Measurements from ENCODE around the gene WNT7B. TPM values are rescaled to one million over a fixed set of nuclear protein-coding genes. Genes with fewer than 3 reads are reported as not detected.
A peak's percentile ranks its signal among the peaks of the same experiment; 100 is the strongest.

WNT7B gene
- polyA plus RNA-seq: 1 to 10 TPM; 6.6 to 6.8 TPM

DNA sequence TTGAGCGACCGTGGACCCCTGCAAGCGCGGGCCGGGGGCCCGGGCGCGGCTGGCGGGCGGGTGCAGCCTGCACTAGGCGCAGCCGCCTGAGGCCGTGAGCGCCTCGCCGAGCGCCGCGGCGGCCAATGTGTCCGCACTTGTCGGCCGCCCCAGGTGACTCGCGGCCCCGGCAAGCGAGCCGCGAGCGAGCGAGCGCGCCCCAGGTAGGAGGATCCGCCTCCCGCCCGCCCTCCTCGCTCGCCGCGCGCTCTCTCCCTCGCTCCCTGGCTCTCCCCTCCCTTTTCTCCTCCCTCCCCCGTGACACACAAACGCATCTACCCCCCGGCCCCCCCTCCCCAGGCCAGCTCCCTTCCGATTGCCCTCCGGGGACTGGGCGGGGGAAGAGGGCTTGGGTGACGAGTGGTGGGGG, at the start of gene WNT7B:
TSS of gene WNT7B (minus strand) at position 160 of the 409 bp plus-strand sequence. CDS start 408 bp downstream, outside the sequence.
- Histone ChIP-seq H3K9me3 (ENCODE audit: control insufficient read depth in 2 of 2, insufficient read depth in 1 of 2, low read depth in 1 of 2, low read length in 1 of 2) (no peaks in the 10 kb centered on the region), H3K27ac (ENCODE audit: low read depth in 2 of 2, low read length in 1 of 2) (peak within 1 kb of the TSS; percentile 19 to 68), H3K27me3 (ENCODE audit: control insufficient read depth in 1 of 2, insufficient read depth in 2 of 2, low read length in 2 of 2) (peaks cover 0 to 11% of the 10 kb centered on the region in 2 donors), H3K4me3 (ENCODE audit: low read depth in 1 of 2, low read length in 2 of 2) (peak within 1 kb of the TSS; percentile 62 to 68), H3K36me3 (ENCODE audit: control insufficient read depth in 2 of 2, insufficient read depth in 2 of 2, low read length in 1 of 2) (no peaks in the 10 kb centered on the region), H3K4me1 (ENCODE audit: control insufficient read depth in 2 of 2, insufficient read depth in 2 of 2, low read length in 1 of 2) (peaks cover 6 to 14% of the 10 kb centered on the region in 2 donors)
- 0 to 1% methylated on average over 28 to 49 of the region's 49 CpGs for WGBS, 2 donors

DNA sequence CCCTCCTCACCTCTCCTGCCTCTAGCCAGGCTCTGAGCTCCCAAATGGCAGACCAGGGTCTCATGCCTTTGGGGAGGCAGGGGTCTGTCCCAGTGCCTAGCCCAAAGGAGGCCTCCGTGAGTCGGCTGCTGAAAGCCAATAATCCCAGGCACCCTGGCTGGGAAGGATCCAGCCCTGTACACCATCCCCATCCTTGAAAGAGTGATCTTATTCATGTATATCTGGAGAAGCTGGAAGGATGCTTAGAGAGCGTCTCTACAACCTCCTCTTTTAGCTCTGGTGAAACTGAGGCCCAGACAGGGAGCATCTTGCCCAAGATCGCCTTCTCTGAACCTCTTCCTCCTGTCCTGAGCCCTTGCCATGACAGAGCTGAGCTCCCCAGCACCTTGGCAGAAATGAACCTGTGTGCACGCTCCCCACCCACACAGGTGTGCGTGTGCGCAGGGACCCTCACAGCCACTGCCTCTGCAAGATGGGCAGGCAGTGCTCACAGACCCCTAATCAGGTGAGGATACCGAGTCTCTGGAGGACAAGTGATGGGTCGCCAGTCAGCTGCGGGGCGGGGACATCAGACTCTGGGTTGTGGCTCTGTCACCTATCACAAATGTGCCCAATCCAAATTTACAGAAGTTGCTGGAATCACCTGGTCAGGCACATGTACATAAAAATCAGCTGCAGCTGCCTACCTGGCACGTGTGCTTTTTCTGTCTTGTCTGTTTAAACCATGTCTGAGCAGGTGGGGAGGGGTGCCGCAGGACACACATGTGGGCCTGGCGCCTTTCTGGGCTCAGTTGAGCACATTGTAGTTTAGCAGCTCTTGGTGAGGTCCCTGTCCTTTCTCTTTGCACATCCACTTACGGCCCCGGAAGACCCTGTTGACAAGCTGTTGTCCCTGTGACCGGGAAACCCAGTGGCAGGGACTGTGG, 49.3 kb upstream of the WNT7B start:
- WGBS, 2 donors: 89% methylated on average over 17 of the region's 17 CpGs

GRCh38 chr22:46025225-46025972, 48.4 kb upstream of the WNT7B start:
- Histone ChIP-seq H3K4me3 (ENCODE audit: low read depth in 1 of 2, low read length in 2 of 2) (no peak overlapping the region), H3K27me3 (ENCODE audit: control insufficient read depth in 1 of 2, insufficient read depth in 2 of 2, low read length in 2 of 2) (no peaks in the 10 kb centered on the region), H3K9me3 (ENCODE audit: control insufficient read depth in 2 of 2, insufficient read depth in 1 of 2, low read depth in 1 of 2, low read length in 1 of 2) (no peaks in the 10 kb centered on the region), H3K27ac (ENCODE audit: low read depth in 2 of 2, low read length in 1 of 2) (no peak overlapping the region), H3K4me1 (ENCODE audit: control insufficient read depth in 2 of 2, insufficient read depth in 2 of 2, low read length in 1 of 2) (peaks cover 2 to 3% of the 10 kb centered on the region in 2 donors), H3K36me3 (ENCODE audit: control insufficient read depth in 2 of 2, insufficient read depth in 2 of 2, low read length in 1 of 2) (no peaks in the 10 kb centered on the region)
- WGBS, 2 donors: 91 to 93% methylated on average over 8 of the region's 8 CpGs

More for the DNA sequence above, 49.3 kb upstream of the WNT7B start:
- peaks cover 2 to 3% of the 10 kb centered on the region in 2 donors for H3K4me1 ChIP-seq (ENCODE audit: control insufficient read depth in 2 of 2, insufficient read depth in 2 of 2, low read length in 1 of 2)
- peak overlapping the region in 1 of 2 donors; percentile 23 for H3K27ac ChIP-seq (ENCODE audit: low read depth in 2 of 2, low read length in 1 of 2)
- no peaks in the 10 kb centered on the region for H3K36me3 ChIP-seq (ENCODE audit: control insufficient read depth in 2 of 2, insufficient read depth in 2 of 2, low read length in 1 of 2)
- no peaks in the 10 kb centered on the region for H3K9me3 ChIP-seq (ENCODE audit: control insufficient read depth in 2 of 2, insufficient read depth in 1 of 2, low read depth in 1 of 2, low read length in 1 of 2)
- H3K27me3 ChIP-seq (ENCODE audit: control insufficient read depth in 1 of 2, insufficient read depth in 2 of 2, low read length in 2 of 2): no peaks in the 10 kb centered on the region
- H3K4me3 ChIP-seq (ENCODE audit: low read depth in 1 of 2, low read length in 2 of 2): no peak overlapping the region

DNA sequence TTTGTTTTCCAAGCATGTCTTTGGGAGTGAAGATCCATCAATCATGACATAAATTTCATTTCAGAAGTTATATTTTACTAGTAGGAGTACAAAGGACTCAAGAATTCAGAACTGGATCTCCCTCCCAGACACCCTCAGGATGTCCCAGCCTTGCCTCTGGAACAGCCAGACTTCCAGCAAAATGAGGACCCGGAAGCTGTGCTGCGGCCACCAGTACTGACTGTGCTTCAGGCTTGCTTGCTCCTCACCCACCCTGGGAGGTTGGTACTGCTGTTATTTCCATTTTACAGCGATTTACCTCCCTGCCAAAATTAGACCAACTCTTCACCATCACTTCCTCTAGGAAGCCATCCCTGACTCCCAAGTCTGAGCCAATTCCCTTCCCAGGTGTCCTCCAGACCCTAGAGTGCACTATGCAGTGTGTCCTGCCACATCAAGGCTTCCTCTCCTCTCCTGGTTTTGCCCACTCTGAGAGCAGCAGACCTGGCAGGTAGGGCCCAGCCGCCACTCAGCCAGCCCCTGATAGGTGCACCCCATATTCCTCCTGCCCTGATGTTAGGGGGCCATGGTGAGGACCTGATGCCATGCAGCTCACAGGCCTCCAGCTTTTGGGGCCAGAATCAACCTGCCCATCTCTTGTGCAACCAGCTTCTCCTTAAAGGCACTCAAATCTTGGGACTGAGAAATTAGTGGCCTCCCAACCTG, 47.3 kb upstream of the WNT7B start:
- Histone ChIP-seq H3K9me3 (ENCODE audit: control insufficient read depth in 2 of 2, insufficient read depth in 1 of 2, low read depth in 1 of 2, low read length in 1 of 2) (no peaks in the 10 kb centered on the region), H3K27me3 (ENCODE audit: control insufficient read depth in 1 of 2, insufficient read depth in 2 of 2, low read length in 2 of 2) (no peaks in the 10 kb centered on the region), H3K4me1 (ENCODE audit: control insufficient read depth in 2 of 2, insufficient read depth in 2 of 2, low read length in 1 of 2) (peaks cover 2 to 3% of the 10 kb centered on the region in 2 donors), H3K36me3 (ENCODE audit: control insufficient read depth in 2 of 2, insufficient read depth in 2 of 2, low read length in 1 of 2) (no peaks in the 10 kb centered on the region), H3K27ac (ENCODE audit: low read depth in 2 of 2, low read length in 1 of 2) (no peak overlapping the region), H3K4me3 (ENCODE audit: low read depth in 1 of 2, low read length in 2 of 2) (no peak overlapping the region)
- WGBS, 2 donors: 78 to 86% methylated on average over 4 of the region's 4 CpGs

DNA sequence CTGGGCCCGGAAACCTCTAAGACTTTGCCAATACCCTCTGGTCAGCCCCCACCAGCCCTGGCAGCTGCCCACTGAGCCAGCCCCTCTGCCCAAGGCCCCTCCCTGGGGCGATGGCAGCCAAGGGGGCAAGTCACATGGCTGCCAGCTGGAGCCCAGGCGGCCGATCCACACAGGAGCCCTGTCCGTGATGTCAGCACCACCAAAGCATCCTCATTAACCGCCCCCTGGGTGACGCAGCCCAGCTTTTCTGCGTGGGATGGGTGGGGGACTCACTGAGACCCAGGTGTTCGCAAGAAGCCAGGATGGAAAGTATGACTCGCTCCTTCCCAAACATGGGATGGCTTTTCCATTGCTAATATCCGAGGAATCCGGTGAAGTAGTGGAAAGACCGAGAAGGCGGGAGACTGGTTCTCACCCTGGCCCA, 46.6 kb upstream of the WNT7B start:
- H3K9me3 ChIP-seq (ENCODE audit: control insufficient read depth in 2 of 2, insufficient read depth in 1 of 2, low read depth in 1 of 2, low read length in 1 of 2): no peaks in the 10 kb centered on the region
- no peaks in the 10 kb centered on the region for H3K36me3 ChIP-seq (ENCODE audit: control insufficient read depth in 2 of 2, insufficient read depth in 2 of 2, low read length in 1 of 2)
- no peaks in the 10 kb centered on the region for H3K27me3 ChIP-seq (ENCODE audit: control insufficient read depth in 1 of 2, insufficient read depth in 2 of 2, low read length in 2 of 2)
- H3K27ac ChIP-seq (ENCODE audit: low read depth in 2 of 2, low read length in 1 of 2): peak overlapping the region in 1 of 2 donors; percentile 20
- peaks cover 2 to 3% of the 10 kb centered on the region in 2 donors for H3K4me1 ChIP-seq (ENCODE audit: control insufficient read depth in 2 of 2, insufficient read depth in 2 of 2, low read length in 1 of 2)
- WGBS, 2 donors: 72 to 81% methylated on average over 14 of the region's 14 CpGs
- H3K4me3 ChIP-seq (ENCODE audit: low read depth in 1 of 2, low read length in 2 of 2): no peak overlapping the region

- no peak overlapping the region for H3K4me3 ChIP-seq (ENCODE audit: low read depth in 1 of 2, low read length in 2 of 2)
- 87 to 91% methylated on average over 10 of the region's 10 CpGs for WGBS, 2 donors
- no peaks in the 10 kb centered on the region for H3K27me3 ChIP-seq (ENCODE audit: control insufficient read depth in 1 of 2, insufficient read depth in 2 of 2, low read length in 2 of 2)
- no peaks in the 10 kb centered on the region for H3K36me3 ChIP-seq (ENCODE audit: control insufficient read depth in 2 of 2, insufficient read depth in 2 of 2, low read length in 1 of 2)
- no peaks in the 10 kb centered on the region for H3K9me3 ChIP-seq (ENCODE audit: control insufficient read depth in 2 of 2, insufficient read depth in 1 of 2, low read depth in 1 of 2, low read length in 1 of 2)
- peaks cover 2 to 3% of the 10 kb centered on the region in 2 donors for H3K4me1 ChIP-seq (ENCODE audit: control insufficient read depth in 2 of 2, insufficient read depth in 2 of 2, low read length in 1 of 2)
- peak overlapping the region in 1 of 2 donors; percentile 20 for H3K27ac ChIP-seq (ENCODE audit: low read depth in 2 of 2, low read length in 1 of 2)
These were observed 46.0 kb upstream of the WNT7B start for GRCh38 chr22:46022881-46023512.

- no peak overlapping the region for H3K27ac ChIP-seq (ENCODE audit: low read depth in 2 of 2, low read length in 1 of 2)
- H3K27me3 ChIP-seq (ENCODE audit: control insufficient read depth in 1 of 2, insufficient read depth in 2 of 2, low read length in 2 of 2): no peaks in the 10 kb centered on the region
- H3K9me3 ChIP-seq (ENCODE audit: control insufficient read depth in 2 of 2, insufficient read depth in 1 of 2, low read depth in 1 of 2, low read length in 1 of 2): no peaks in the 10 kb centered on the region
- no peaks in the 10 kb centered on the region for H3K36me3 ChIP-seq (ENCODE audit: control insufficient read depth in 2 of 2, insufficient read depth in 2 of 2, low read length in 1 of 2)
- 87 to 90% methylated on average over 3 of the region's 3 CpGs for whole genome bisulfite sequencing, 2 donors
- no peak overlapping the region for H3K4me3 ChIP-seq (ENCODE audit: low read depth in 1 of 2, low read length in 2 of 2)
- H3K4me1 ChIP-seq (ENCODE audit: control insufficient read depth in 2 of 2, insufficient read depth in 2 of 2, low read length in 1 of 2): no peaks in the 10 kb centered on the region
These were observed 44.6 kb upstream of the WNT7B start for GRCh38 chr22:46021577-46021976.

GRCh38 chr22:46019351-46019750, 42.4 kb upstream of the WNT7B start:
- 83 to 92% methylated on average over 6 of the region's 6 CpGs for WGBS, 2 donors
- no peak overlapping the region for H3K27ac ChIP-seq (ENCODE audit: low read depth in 2 of 2, low read length in 1 of 2)
- no peaks in the 10 kb centered on the region for H3K36me3 ChIP-seq (ENCODE audit: control insufficient read depth in 2 of 2, insufficient read depth in 2 of 2, low read length in 1 of 2)
- no peaks in the 10 kb centered on the region for H3K9me3 ChIP-seq (ENCODE audit: control insufficient read depth in 2 of 2, insufficient read depth in 1 of 2, low read depth in 1 of 2, low read length in 1 of 2)
- peaks cover 0 to 7% of the 10 kb centered on the region in 2 donors for H3K4me1 ChIP-seq (ENCODE audit: control insufficient read depth in 2 of 2, insufficient read depth in 2 of 2, low read length in 1 of 2)
- no peaks in the 10 kb centered on the region for H3K27me3 ChIP-seq (ENCODE audit: control insufficient read depth in 1 of 2, insufficient read depth in 2 of 2, low read length in 2 of 2)
- no peak overlapping the region for H3K4me3 ChIP-seq (ENCODE audit: low read depth in 1 of 2, low read length in 2 of 2)

- H3K27me3 ChIP-seq (ENCODE audit: control insufficient read depth in 1 of 2, insufficient read depth in 2 of 2, low read length in 2 of 2): no peaks in the 10 kb centered on the region
- H3K4me3 ChIP-seq (ENCODE audit: low read depth in 1 of 2, low read length in 2 of 2): no peak overlapping the region
- H3K9me3 ChIP-seq (ENCODE audit: control insufficient read depth in 2 of 2, insufficient read depth in 1 of 2, low read depth in 1 of 2, low read length in 1 of 2): no peaks in the 10 kb centered on the region
- H3K27ac ChIP-seq (ENCODE audit: low read depth in 2 of 2, low read length in 1 of 2): no peak overlapping the region
- H3K4me1 ChIP-seq (ENCODE audit: control insufficient read depth in 2 of 2, insufficient read depth in 2 of 2, low read length in 1 of 2): peaks cover 0 to 7% of the 10 kb centered on the region in 2 donors
- no peaks in the 10 kb centered on the region for H3K36me3 ChIP-seq (ENCODE audit: control insufficient read depth in 2 of 2, insufficient read depth in 2 of 2, low read length in 1 of 2)
These were observed 41.9 kb upstream of the WNT7B start for GRCh38 chr22:46018859-46019258.

Data from esophagus (tissue), 2 donors.